Muscle layer of duodenum (tissue), 2 donors: Measurements from ENCODE around the gene CLEC2L.
A peak's percentile ranks its signal among the peaks of the same experiment; 100 is the strongest.

ENCODE experiments used
- H3K27ac ChIP-seq: one replicate; pipeline ENCODE4 v1.7.0; 2013; ENCODE audit warnings: mild to moderate bottlenecking, low read length
- H3K27me3 ChIP-seq: one replicate; pipeline ENCODE4 v1.7.0; 2013; ENCODE audit warnings: low read depth, mild to moderate bottlenecking, control low read depth, low read length
- H3K36me3 ChIP-seq, 2 donors: one replicate each; pipeline ENCODE4 v1.7.0; 2013; ENCODE audit warnings: low read length in 2 of 2, control low read depth in 1 of 2, mild to moderate bottlenecking in 1 of 2; ENCODE audit not compliant: insufficient read depth in 2 of 2, control insufficient read depth in 1 of 2
- H3K4me1 ChIP-seq, 2 donors: one replicate each; pipeline ENCODE4 v1.7.0; 2013; ENCODE audit warnings: low read length in 2 of 2, mild to moderate bottlenecking in 2 of 2, control low read depth in 1 of 2, moderate library complexity in 1 of 2; ENCODE audit not compliant: insufficient read depth in 2 of 2, control insufficient read depth in 1 of 2
- H3K4me3 ChIP-seq, 2 donors: one replicate each; pipeline ENCODE4 v1.7.0; 2013; ENCODE audit warnings: low read length in 2 of 2, low read depth in 1 of 2, mild to moderate bottlenecking in 1 of 2
- H3K9me3 ChIP-seq, 2 donors: one replicate each; pipeline ENCODE4 v1.7.0; 2013; ENCODE audit warnings: low read length in 2 of 2, control low read depth in 1 of 2, mild to moderate bottlenecking in 1 of 2; ENCODE audit not compliant: control insufficient read depth in 1 of 2
- donor health status: healthy.

Gene CLEC2L

GRCh38 chr7:139494835-139495579 is 28.5 kb upstream of the CLEC2L start:
- Histone ChIP-seq H3K4me1 (no peaks in the 10 kb centered on the region), H3K9me3 (peaks cover 5 to 10% of the 10 kb centered on the region in 2 donors), H3K27ac (no peak overlapping the region), H3K27me3 (no peaks in the 10 kb centered on the region), H3K4me3 (no peak overlapping the region), H3K36me3 (no peaks in the 10 kb centered on the region)

- Histone ChIP-seq H3K27me3 (no peaks in the 10 kb centered on the region), H3K9me3 (peaks cover 5 to 10% of the 10 kb centered on the region in 2 donors), H3K27ac (no peak overlapping the region), H3K4me1 (no peaks in the 10 kb centered on the region), H3K4me3 (no peak overlapping the region), H3K36me3 (no peaks in the 10 kb centered on the region)
Measured at GRCh38 chr7:139495580-139496125, 27.8 kb upstream of the CLEC2L start.

GRCh38 chr7:139496528-139496927 is 27.0 kb upstream of the CLEC2L start:
- Histone ChIP-seq H3K27ac (no peak overlapping the region), H3K9me3 (peaks cover 5 to 10% of the 10 kb centered on the region in 2 donors)

GRCh38 chr7:139500770-139501138 is 22.7 kb upstream of the CLEC2L start:
- Histone ChIP-seq H3K4me3 (no peak overlapping the region), H3K9me3 (no peaks in the 10 kb centered on the region), H3K4me1 (no peaks in the 10 kb centered on the region), H3K36me3 (no peaks in the 10 kb centered on the region), H3K27ac (no peak overlapping the region), H3K27me3 (no peaks in the 10 kb centered on the region)

More at GRCh38 chr7:139496528-139496927, 27.0 kb upstream of the CLEC2L start:
- Histone ChIP-seq H3K4me1 (no peaks in the 10 kb centered on the region), H3K36me3 (no peaks in the 10 kb centered on the region), H3K27me3 (no peaks in the 10 kb centered on the region), H3K4me3 (no peak overlapping the region)

GRCh38 chr7:139502226-139502625 is 21.3 kb upstream of the CLEC2L start:
- Histone ChIP-seq H3K27ac (no peak overlapping the region), H3K4me1 (no peaks in the 10 kb centered on the region), H3K9me3 (no peaks in the 10 kb centered on the region), H3K36me3 (no peaks in the 10 kb centered on the region), H3K27me3 (no peaks in the 10 kb centered on the region), H3K4me3 (no peak overlapping the region)

- no peak overlapping the region for H3K27ac ChIP-seq
- H3K36me3 ChIP-seq, result no peaks in the 10 kb centered on the region
- no peaks in the 10 kb centered on the region for H3K27me3 ChIP-seq
- no peaks in the 10 kb centered on the region for H3K4me1 ChIP-seq
- H3K9me3 ChIP-seq, result no peaks in the 10 kb centered on the region
- H3K4me3 ChIP-seq, result no peak overlapping the region
Measured at GRCh38 chr7:139505563-139505962, 17.9 kb upstream of the CLEC2L start.

GRCh38 chr7:139509535-139509934 is 13.9 kb upstream of the CLEC2L start:
- no peaks in the 10 kb centered on the region for H3K9me3 ChIP-seq
- no peaks in the 10 kb centered on the region for H3K36me3 ChIP-seq
- H3K27me3 ChIP-seq, result no peaks in the 10 kb centered on the region
- no peaks in the 10 kb centered on the region for H3K4me1 ChIP-seq
- H3K4me3 ChIP-seq, result no peak overlapping the region
- H3K27ac ChIP-seq, result no peak overlapping the region

- Histone ChIP-seq H3K36me3 (no peaks in the 10 kb centered on the region), H3K4me1 (no peaks in the 10 kb centered on the region), H3K9me3 (no peaks in the 10 kb centered on the region), H3K27me3 (no peaks in the 10 kb centered on the region), H3K4me3 (no peak overlapping the region), H3K27ac (no peak overlapping the region)
Measured at GRCh38 chr7:139511315-139511714, 12.2 kb upstream of the CLEC2L start.

GRCh38 chr7:139515266-139515665 is 8.2 kb upstream of the CLEC2L start:
- H3K4me1 ChIP-seq, result no peaks in the 10 kb centered on the region
- no peak overlapping the region for H3K27ac ChIP-seq
- H3K27me3 ChIP-seq, result no peaks in the 10 kb centered on the region
- no peaks in the 10 kb centered on the region for H3K9me3 ChIP-seq
- no peaks in the 10 kb centered on the region for H3K36me3 ChIP-seq
- no peak overlapping the region for H3K4me3 ChIP-seq

GRCh38 chr7:139521439-139521838 is 2.0 kb upstream of the CLEC2L start:
- H3K36me3 ChIP-seq, result no peaks in the 10 kb centered on the region
- peaks cover 12% of the 10 kb centered on the region for H3K27me3 ChIP-seq
- no peaks in the 10 kb centered on the region for H3K9me3 ChIP-seq
- H3K4me1 ChIP-seq, result peaks cover 0 to 7% of the 10 kb centered on the region in 2 donors
- no peak overlapping the region for H3K27ac ChIP-seq
- no peak overlapping the region for H3K4me3 ChIP-seq

- no peaks in the 10 kb centered on the region for H3K9me3 ChIP-seq
- H3K27me3 ChIP-seq, result peaks cover 12% of the 10 kb centered on the region
- H3K4me3 ChIP-seq, result peak overlapping the region in 1 of 2 donors; percentile 51
- H3K4me1 ChIP-seq, result peaks cover 0 to 7% of the 10 kb centered on the region in 2 donors
- no peak overlapping the region for H3K27ac ChIP-seq
- no peaks in the 10 kb centered on the region for H3K36me3 ChIP-seq
Measured at GRCh38 chr7:139522830-139523198, 671 bp upstream of the CLEC2L start.
